OCI-LY3 (cell line): ENCODE measurements around the gene UBE2E2.

ENCODE experiments used
- H2AFZ ChIP-seq: fragments of 200-600, 300-600 bp; shearing (Covaris generic); 2 replicates; pipeline ENCODE4 v1.6.0; 2014; ENCODE audit warnings: antibody characterized with exemption, low read depth, low read length
- H3K27ac ChIP-seq: fragments of 200-600, 300-600 bp; sonication (generic); 2 replicates; pipeline ENCODE4 v1.5.1; 2014; ENCODE audit warnings: mild to moderate bottlenecking, low read length, moderate library complexity, mixed read lengths
- H3K27me3 ChIP-seq: fragments of 200-600, 300-600 bp; sonication (generic); 2 replicates; pipeline ENCODE4 v1.6.1; 2014; ENCODE audit warnings: low read depth, low read length, mixed read lengths
- H3K36me3 ChIP-seq: fragments of 200-600, 300-600 bp; sonication (generic); replicated peaks from 2 replicates; pipeline ENCODE3; 2014; ENCODE audit warnings: low read depth, low read length, mixed read lengths
- H3K4me1 ChIP-seq: fragments of 300-600, 200-600 bp; sonication (generic); 2 replicates; pipeline ENCODE4 v1.6.1; 2014; ENCODE audit warnings: low read length, mixed read lengths
- H3K4me2 ChIP-seq: fragments of 200-600, 300-600 bp; sonication (generic); 2 replicates; pipeline ENCODE4 v1.6.1; 2014; ENCODE audit warnings: low read length, mixed read lengths
- H3K4me3 ChIP-seq: fragments of 300-600, 200-600 bp; sonication (generic); 2 replicates; pipeline ENCODE4 v1.5.1; 2014; ENCODE audit warnings: antibody characterized with exemption, mild to moderate bottlenecking, low read length, moderate library complexity
- H3K79me2 ChIP-seq: fragments of 300-600, 200-600 bp; shearing (Covaris generic); 2 replicates; pipeline ENCODE4 v1.6.1; 2014; ENCODE audit warnings: mild to moderate bottlenecking, low read length, mixed read lengths
- H3K9ac ChIP-seq: fragments of 300-600, 200-600 bp; shearing (Covaris generic); 2 replicates; pipeline ENCODE4 v1.6.0; 2014; ENCODE audit warnings: mild to moderate bottlenecking, low read length, moderate library complexity
- H3K9me3 ChIP-seq: fragments of 200-600, 300-600 bp; shearing (Covaris generic); 2 replicates; pipeline ENCODE4 v1.6.1; 2014; ENCODE audit warnings: low read length, mixed read lengths; ENCODE audit not compliant: insufficient read depth
- H4K20me1 ChIP-seq: fragments of 200-600, 300-600 bp; sonication (generic); 2 replicates; pipeline ENCODE4 v1.6.1; 2016; ENCODE audit warnings: low read length, mixed read lengths; ENCODE audit not compliant: insufficient read depth
- EZH2phosphoT487 ChIP-seq: fragments of 200-600 bp; shearing (Covaris generic); IDR thresholded peaks from 2 replicates; pipeline ENCODE4 v1.6.1; 2018; ENCODE audit warnings: antibody characterized with exemption, mixed run types, low read depth
- TF ChIP-seq, protein P1 (sequence below): fragments of 200-600, 300-600 bp; sonication (generic); IDR thresholded peaks from 2 replicates; pipeline ENCODE4 v1.5.1; 2014; ENCODE audit warnings: antibody characterized with exemption, low read length, low read depth

The UBE2E2 gene

DNA sequence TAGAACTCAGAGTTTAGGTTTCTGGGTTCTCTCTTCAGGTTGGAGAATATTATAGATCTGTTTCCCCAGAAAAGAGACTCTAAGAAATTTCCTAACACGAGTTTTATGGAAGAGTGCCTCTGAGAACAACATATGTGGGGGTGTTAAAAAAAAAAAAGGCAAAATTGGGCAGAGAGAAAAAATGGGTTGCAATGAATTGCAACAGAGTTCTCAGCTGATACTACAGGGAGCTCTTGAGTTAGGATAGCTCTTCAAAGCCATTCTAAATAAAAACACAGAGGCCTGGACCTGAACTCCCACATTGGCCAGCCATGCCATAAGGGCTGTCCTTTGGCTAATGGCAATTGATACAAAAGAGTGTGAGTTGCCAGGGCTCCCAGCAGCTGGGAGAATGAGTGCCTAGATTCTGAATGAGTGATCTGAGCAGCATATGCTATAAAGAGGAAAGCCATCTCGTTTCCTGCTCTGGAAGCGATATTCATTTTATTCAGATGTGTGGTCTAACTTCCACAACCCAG is 20.1 kb upstream of the UBE2E2 start:
- no peak for TF ChIP-seq EZH2phosphoT487
- TF ChIP-seq, protein P1, sequence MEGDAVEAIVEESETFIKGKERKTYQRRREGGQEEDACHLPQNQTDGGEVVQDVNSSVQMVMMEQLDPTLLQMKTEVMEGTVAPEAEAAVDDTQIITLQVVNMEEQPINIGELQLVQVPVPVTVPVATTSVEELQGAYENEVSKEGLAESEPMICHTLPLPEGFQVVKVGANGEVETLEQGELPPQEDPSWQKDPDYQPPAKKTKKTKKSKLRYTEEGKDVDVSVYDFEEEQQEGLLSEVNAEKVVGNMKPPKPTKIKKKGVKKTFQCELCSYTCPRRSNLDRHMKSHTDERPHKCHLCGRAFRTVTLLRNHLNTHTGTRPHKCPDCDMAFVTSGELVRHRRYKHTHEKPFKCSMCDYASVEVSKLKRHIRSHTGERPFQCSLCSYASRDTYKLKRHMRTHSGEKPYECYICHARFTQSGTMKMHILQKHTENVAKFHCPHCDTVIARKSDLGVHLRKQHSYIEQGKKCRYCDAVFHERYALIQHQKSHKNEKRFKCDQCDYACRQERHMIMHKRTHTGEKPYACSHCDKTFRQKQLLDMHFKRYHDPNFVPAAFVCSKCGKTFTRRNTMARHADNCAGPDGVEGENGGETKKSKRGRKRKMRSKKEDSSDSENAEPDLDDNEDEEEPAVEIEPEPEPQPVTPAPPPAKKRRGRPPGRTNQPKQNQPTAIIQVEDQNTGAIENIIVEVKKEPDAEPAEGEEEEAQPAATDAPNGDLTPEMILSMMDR = no peak
- H3K4me1 ChIP-seq = no peaks in the 10 kb centered on the region
- no peaks in the 10 kb centered on the region for H4K20me1 ChIP-seq
- no peak overlapping the region for H3K4me2 ChIP-seq
- no peak overlapping the region for H2AFZ ChIP-seq
- no peaks in the 10 kb centered on the region for H3K79me2 ChIP-seq
- H3K4me3 ChIP-seq = no peak overlapping the region
- H3K27me3 ChIP-seq = peaks cover 11% of the 10 kb centered on the region
- no peak overlapping the region for H3K27ac ChIP-seq
- no peaks in the 10 kb centered on the region for H3K9me3 ChIP-seq
- H3K36me3 ChIP-seq = no peaks in the 10 kb centered on the region
- no peak overlapping the region for H3K9ac ChIP-seq

DNA sequence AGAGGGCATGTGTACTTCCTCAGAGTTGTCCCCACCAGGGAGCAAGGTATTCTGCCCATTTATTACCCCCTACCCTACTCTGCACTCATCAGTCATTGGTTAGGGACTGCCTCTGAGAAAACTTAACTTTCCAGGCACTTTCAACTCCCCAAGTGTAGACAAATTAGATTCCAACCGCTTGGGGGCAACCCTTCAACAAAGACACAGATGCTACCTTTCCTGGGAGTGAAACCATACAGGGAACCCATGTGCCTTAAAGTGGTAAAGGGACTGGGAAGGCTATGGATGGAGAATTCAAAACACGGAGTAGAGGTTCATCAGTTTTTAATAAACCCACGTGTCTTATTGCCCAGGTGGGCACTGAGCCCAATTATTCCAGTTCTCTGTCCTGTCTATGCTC is 19.4 kb upstream of the UBE2E2 start:
- no peak overlapping the region for H3K4me2 ChIP-seq
- H2AFZ ChIP-seq = no peak overlapping the region
- no peak overlapping the region for H3K27ac ChIP-seq
- H3K79me2 ChIP-seq = no peaks in the 10 kb centered on the region
- no peaks in the 10 kb centered on the region for H3K9me3 ChIP-seq
- no peaks in the 10 kb centered on the region for H3K4me1 ChIP-seq
- H3K36me3 ChIP-seq = no peaks in the 10 kb centered on the region
- H3K4me3 ChIP-seq = no peak overlapping the region
- TF ChIP-seq, protein P1 = peak; percentile 73
- TF ChIP-seq EZH2phosphoT487 = no peak
- H3K9ac ChIP-seq = no peak overlapping the region
- H3K27me3 ChIP-seq = peaks cover 16% of the 10 kb centered on the region
- H4K20me1 ChIP-seq = no peaks in the 10 kb centered on the region

DNA sequence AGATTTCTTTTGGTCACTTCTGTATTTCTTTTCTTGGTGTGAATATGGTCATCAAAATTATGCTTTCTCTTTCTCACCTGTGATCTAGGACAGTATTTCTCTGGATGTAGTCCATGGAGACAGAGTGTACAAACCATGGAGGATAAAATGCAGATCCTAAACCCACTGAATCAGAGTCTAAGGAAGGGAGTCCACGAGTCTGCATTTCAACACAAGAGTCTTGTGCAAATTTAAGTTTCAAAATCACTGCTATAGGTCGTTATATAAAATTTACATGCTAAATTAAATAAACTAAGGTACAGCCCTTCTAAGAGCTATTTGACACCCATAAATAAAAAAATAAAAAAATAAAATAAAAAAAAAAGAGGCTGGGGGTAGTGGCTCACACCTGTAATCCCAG is 17.3 kb upstream of the UBE2E2 start:
- Histone ChIP-seq H3K4me1 (no peaks in the 10 kb centered on the region), H3K9me3 (no peaks in the 10 kb centered on the region), H4K20me1 (no peaks in the 10 kb centered on the region), H3K27me3 (peaks cover 16% of the 10 kb centered on the region), H3K4me2 (no peak overlapping the region), H2AFZ (no peak overlapping the region), H3K4me3 (no peak overlapping the region), H3K36me3 (no peaks in the 10 kb centered on the region), H3K9ac (no peak overlapping the region), H3K79me2 (no peaks in the 10 kb centered on the region), H3K27ac (no peak overlapping the region)
- TF ChIP-seq, protein P1 = no peak
- TF ChIP-seq EZH2phosphoT487 = no peak

DNA sequence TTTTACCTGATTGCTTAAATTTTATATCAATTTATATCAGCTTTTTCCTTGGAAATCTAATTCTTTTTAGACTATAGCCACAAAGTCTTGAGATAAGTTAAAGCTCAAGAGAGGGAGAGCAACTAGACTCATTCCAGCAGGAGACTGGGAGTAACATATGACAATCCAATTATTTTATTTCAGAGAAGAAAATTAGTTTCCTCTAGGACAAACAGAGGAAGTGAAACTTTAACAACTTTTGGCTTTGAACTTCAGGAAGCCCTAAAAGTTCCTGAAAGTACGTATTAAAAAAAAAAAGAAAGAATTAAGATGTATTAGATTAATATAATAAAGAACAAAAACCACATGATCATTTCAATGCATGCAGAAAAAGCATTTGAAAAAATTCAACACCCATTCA is 13.9 kb upstream of the UBE2E2 start:
- Histone ChIP-seq H3K4me3 (no peak overlapping the region), H3K4me2 (no peak overlapping the region), H3K27ac (no peak overlapping the region), H2AFZ (no peak overlapping the region), H3K36me3 (no peaks in the 10 kb centered on the region), H3K4me1 (no peaks in the 10 kb centered on the region), H3K9me3 (no peaks in the 10 kb centered on the region), H3K9ac (no peak overlapping the region), H3K27me3 (peaks cover 36% of the 10 kb centered on the region), H4K20me1 (no peaks in the 10 kb centered on the region), H3K79me2 (no peaks in the 10 kb centered on the region)
- TF ChIP-seq, protein P1 = no peak
- TF ChIP-seq EZH2phosphoT487 = no peak
